Osteocyte (in vitro differentiated cells): ENCODE measurements around the gene PLCD3. TPM values are rescaled to one million over a fixed set of nuclear protein-coding genes. Genes with fewer than 3 reads are reported as not detected.
A peak's percentile ranks its signal among the peaks of the same experiment; 100 is the strongest.

Experiments
- DNase-seq: peaks from one replicate; pipeline ENCODE4 v3.0.0; 2021; ENCODE audit warnings: mixed read lengths; ENCODE audit not compliant: unreplicated experiment; ENCODE audit errors: extremely low spot score
- H3K27ac Mint-ChIP-seq: one replicate; pipeline ENCODE4 v1.8.0; 2021; ENCODE audit warnings: mild to moderate bottlenecking, mixed read lengths; ENCODE audit not compliant: unreplicated experiment
- H3K27me3 Mint-ChIP-seq: one replicate; pipeline ENCODE4 v1.8.0; 2021; ENCODE audit warnings: mixed read lengths; ENCODE audit not compliant: unreplicated experiment
- H3K36me3 Mint-ChIP-seq: one replicate; pipeline ENCODE4 v1.8.0; 2021; ENCODE audit warnings: mixed read lengths; ENCODE audit not compliant: unreplicated experiment
- H3K4me1 Mint-ChIP-seq: one replicate; pipeline ENCODE4 v1.8.0; 2021; ENCODE audit warnings: mixed read lengths; ENCODE audit not compliant: unreplicated experiment
- H3K4me3 Mint-ChIP-seq: one replicate; pipeline ENCODE4 v1.8.0; 2021; ENCODE audit warnings: mild to moderate bottlenecking, moderate library complexity, mixed read lengths; ENCODE audit not compliant: unreplicated experiment
- H3K9me3 Mint-ChIP-seq: one replicate; pipeline ENCODE4 v1.8.0; 2021; ENCODE audit warnings: mixed read lengths; ENCODE audit not compliant: unreplicated experiment
- CTCF ChIP-seq: fragments of 200-600 bp; sonication (generic); IDR thresholded peaks from 2 replicates; pipeline ENCODE4 v1.5.0; 2021; ENCODE audit warnings: antibody characterized with exemption, mild to moderate bottlenecking, moderate library complexity
- total RNA-seq: library from RNA; stranded (reverse); gene quantifications from 2 replicates; pipeline ENCODE4 v1.2.1, GENCODE V29; 2021

The PLCD3 gene
- total RNA-seq, 1 donor from 2014 or later: 111 TPM

- Mint-ChIP-seq H3K4me3 (no peak overlapping the region), H3K36me3 (peaks cover 18% of the 10 kb centered on the region), H3K27me3 (no peaks in the 10 kb centered on the region), H3K27ac (no peak overlapping the region), H3K9me3 (no peaks in the 10 kb centered on the region), H3K4me1 (peaks cover 23% of the 10 kb centered on the region)
- no peak for DNase-seq
- no peak for TF ChIP-seq CTCF
Measured at GRCh38 chr17:45106582-45106981, 25.7 kb downstream of the PLCD3 start.

- TF ChIP-seq CTCF: no peak
- Mint-ChIP-seq H3K27me3 (no peaks in the 10 kb centered on the region), H3K9me3 (no peaks in the 10 kb centered on the region), H3K4me1 (peaks cover 24% of the 10 kb centered on the region), H3K27ac (no peak overlapping the region), H3K4me3 (no peak overlapping the region), H3K36me3 (peaks cover 18% of the 10 kb centered on the region)
- DNase-seq: no peak
Measured at GRCh38 chr17:45106096-45106495, 26.2 kb downstream of the PLCD3 start.

- Mint-ChIP-seq H3K27ac (peak overlapping the region; percentile 18), H3K4me1 (peaks cover 24% of the 10 kb centered on the region), H3K27me3 (no peaks in the 10 kb centered on the region), H3K36me3 (peaks cover 18% of the 10 kb centered on the region), H3K4me3 (no peak overlapping the region), H3K9me3 (no peaks in the 10 kb centered on the region)
- no peak for DNase-seq
- TF ChIP-seq CTCF: no peak
Measured at GRCh38 chr17:45104907-45105624, 27.2 kb downstream of the PLCD3 start.

GRCh38 chr17:45104497-45104896 is 27.8 kb downstream of the PLCD3 start:
- Mint-ChIP-seq H3K27ac (no peak overlapping the region), H3K36me3 (peaks cover 18% of the 10 kb centered on the region), H3K9me3 (no peaks in the 10 kb centered on the region), H3K4me3 (no peak overlapping the region), H3K4me1 (peaks cover 24% of the 10 kb centered on the region), H3K27me3 (no peaks in the 10 kb centered on the region)
- TF ChIP-seq CTCF: no peak
- DNase-seq: no peak

GRCh38 chr17:45104029-45104428 is 28.3 kb downstream of the PLCD3 start:
- peaks cover 28% of the 10 kb centered on the region for H3K4me1 Mint-ChIP-seq
- no peaks in the 10 kb centered on the region for H3K9me3 Mint-ChIP-seq
- H3K36me3 Mint-ChIP-seq: peaks cover 22% of the 10 kb centered on the region
- no peak overlapping the region for H3K4me3 Mint-ChIP-seq
- no peak for DNase-seq
- H3K27ac Mint-ChIP-seq: no peak overlapping the region
- TF ChIP-seq CTCF: no peak
- no peaks in the 10 kb centered on the region for H3K27me3 Mint-ChIP-seq
